GM18520 (cell line): ENCODE measurements around the gene MTCL1.
"Not testable (repeated sequence)": the region's sequence is repeated elsewhere in the genome, so short reads cannot be mapped to it uniquely, and the experiment has no call there.

Experiments
- ATAC-seq: cut with Tn5 transposase; IDR thresholded peaks from one replicate; pipeline ENCODE4 v1.9.1; 2021; ENCODE audit not compliant: unreplicated experiment

Gene MTCL1

DNA sequence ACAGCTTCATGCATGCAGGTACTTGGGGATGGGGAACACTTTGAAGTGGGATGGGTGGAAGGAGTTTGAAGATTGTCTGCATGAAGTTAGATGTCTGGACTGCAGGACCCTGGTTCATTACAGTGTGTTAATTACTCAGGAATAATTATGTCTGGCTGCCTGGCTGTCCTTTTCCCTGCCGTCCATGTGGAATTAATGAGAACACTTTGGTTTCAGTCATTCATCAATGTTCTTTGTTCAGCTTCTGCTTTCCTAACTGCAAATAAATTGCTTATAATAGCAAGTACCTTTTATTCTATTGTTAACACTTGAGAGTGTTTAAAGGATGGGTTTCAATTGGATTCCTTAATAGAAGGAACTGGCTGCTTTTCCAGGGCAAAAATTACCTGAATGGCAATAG lies 35.8 kb downstream of the MTCL1 start:
- no peak for ATAC-seq

DNA sequence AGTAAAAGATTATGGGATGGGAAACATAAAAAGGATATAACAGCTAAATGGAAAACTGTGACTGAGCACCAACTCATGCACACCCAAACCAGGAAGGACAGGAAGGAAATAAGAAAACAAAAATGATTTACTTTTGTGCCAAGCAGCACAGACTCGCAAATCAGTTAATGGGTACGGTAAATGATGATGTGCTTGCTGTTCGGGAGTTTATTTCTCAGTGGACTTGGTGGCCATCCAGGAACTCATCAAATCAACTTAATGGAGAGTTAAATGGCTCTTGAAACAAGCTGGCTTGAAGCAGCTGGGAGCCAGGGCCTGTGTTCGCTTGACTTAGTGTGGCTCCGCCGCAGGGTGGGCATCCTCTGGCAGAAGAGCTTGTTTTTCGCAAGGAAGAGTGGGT lies 36.2 kb downstream of the MTCL1 start:
- ATAC-seq = no peak

DNA sequence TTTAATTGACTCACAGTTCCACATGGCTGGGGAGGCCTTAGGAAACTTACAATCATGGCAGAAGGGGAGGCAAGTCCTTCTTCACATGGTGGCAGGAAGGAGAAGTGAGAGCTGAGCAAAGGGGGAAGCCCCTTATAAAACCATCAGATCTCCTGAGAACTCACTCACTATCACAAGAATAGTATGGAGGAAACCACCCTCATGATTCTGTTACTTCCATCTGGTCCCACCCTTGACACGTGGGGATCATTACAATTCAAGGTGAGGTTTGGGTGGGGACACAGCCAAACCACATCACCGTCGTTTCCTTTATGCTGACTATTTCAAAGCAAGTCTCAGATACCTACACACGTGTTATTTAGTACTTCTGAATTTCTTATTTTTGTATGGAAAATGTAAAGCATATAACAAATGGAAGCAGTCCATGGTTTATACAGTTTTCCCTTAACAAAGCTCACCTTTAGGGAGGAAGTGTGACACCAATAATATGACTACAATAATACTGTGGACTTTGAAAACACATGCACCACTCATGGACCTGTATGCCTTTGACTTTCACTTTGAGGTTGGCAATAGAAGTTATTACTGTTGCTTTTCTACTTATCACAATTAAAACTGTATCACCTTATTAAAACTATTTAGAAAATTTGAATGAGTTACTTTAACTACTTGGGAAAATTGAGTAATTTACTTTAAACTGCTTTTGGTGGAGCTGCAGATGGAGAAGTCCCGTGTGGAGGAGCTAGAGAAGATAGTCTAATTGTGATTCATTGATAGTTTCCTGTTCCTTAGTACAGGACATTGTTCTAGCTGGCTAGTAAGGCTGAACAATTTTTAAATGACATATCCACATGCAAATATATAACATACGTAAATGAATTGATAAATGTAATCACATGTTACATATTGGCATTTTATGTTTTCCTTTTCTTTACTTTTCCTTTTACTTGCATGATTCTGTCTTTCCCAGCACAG lies 37.3 kb downstream of the MTCL1 start:
- no peak for ATAC-seq

DNA sequence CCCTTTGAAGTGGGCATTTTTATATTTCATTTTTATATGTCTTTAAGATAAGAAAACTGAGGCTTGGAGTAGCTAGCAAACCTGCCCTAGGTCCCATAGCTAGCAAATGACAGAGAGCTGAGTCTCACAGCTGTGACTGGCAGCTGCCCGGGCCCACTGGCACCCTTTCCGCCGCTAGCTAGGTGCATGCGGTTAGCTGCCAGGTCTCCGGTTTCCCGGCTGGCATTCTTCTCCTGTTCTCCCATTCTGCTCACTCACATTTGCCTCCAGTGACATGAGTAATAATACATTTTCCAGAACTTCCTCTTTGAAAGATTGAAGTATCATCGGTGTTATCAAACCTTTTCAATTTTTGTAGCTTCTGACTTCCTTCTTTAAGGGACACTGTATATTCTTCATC lies 38.7 kb downstream of the MTCL1 start:
- no peak for ATAC-seq

DNA sequence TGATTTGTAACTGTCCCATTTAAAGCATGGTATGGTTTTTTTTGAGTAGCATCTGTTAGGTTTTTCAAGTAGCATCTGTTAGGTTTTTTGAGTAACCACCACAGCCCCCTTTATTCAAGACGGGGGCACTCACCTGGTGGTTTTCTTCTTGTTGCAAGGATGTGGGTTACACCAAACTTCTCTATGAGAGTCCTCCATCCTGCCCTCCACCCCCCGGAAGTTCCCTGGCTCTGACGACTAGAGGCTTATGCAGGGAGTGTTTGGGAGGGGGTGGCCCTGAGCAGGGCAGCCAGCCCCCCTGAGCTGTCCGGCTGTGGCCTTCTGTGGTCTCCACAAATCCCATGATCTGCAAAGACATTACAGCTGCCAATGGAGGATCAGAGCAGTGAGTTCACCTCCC lies 39.3 kb downstream of the MTCL1 start:
- no peak for ATAC-seq

DNA sequence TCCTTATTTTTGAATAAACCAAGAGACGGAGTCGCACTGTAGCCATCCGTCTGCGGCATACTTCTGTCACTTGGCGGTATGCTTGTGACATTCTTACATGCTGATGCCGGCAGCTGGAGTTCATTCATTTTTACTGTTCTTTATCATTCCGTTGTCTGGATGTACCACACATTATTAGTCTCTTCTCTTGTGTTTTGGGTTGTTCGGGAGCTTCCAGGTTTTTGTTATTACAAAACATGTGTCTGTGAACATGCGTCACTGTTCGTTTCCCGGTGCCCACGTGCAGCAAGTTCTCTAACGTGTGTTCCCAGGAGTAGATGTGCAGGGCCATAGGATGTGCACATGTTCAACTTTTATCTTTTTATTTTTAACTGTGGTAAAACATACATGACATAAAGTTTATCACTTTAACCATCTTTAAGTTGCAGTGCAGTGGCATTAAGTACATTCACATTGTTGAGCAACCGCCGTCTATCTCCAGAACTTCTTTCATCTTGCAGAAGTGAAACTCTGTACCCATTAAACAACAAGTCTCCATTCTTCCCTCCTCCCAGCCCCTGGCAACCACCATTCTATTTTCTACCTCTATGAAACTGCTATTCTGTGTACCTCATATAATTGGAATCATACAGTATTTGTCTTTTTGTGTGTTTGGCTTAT lies 40.1 kb downstream of the MTCL1 start:
- no peak for ATAC-seq

DNA sequence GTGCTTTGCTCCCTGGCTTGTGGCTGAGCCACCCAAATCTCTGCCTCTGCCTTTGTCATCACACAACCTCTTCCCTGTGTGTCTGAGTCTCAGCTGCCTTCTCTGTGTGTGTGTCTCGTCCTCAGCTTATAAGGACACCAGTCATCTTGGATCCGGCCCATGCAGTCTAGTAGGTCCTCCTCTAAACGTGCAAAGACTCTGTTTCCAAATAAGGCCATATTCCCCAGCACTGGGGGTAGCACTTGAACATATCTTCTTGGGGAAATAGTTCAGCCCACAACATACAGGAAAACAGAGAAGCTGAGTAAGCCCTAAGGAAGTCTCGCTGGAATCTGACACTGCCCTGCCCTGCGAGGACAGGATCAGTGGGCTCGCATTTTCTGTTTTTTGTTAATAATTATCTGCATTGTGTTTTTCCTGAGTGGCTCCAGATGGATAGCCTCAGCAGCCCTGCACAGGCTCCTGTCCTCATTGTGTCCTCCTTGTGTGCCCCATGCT lies 42.1 kb downstream of the MTCL1 start:
- ATAC-seq = no peak

DNA sequence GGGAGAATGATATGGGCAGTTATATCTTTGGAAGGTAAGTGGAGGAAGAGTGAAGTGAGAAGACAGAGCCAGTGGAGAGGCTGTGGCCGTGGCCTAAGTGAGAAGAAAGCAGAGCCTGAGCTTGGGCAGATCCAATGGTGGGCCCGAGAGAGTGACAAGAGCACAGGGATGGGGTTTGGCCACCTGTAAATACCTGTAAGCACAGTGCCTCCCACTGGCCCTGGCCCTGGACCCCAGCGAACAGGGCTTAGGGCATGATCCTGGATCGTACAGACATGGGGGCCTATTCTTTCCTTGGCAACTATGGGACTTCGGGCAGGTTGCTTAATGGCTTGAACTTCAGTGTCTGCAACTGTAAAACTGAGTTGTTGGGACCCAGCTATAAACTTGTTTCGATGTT lies 44.1 kb downstream of the MTCL1 start:
- no peak for ATAC-seq

DNA sequence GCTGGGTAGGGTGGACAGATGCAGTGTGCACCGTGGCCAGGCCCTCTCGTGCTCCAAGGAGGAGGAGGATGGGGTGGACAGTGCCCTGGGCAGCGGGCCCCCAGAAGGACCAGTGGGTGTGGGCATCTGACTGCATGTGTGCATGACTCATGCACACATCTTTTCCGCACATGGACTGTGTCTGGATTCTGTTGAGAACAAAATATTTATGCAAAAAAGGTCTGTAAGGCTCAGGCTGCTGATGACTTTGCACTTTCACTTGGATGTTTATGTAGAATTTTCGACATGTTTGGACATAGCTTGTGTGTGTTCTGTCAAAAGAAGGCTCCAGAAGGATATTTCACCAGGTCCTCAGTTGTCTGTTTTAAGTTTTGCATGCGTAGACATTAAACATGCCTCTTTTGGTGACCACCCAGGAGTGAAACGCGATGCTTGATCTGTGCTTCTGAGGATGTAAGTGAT lies 45.6 kb downstream of the MTCL1 start:
- no peak for ATAC-seq

DNA sequence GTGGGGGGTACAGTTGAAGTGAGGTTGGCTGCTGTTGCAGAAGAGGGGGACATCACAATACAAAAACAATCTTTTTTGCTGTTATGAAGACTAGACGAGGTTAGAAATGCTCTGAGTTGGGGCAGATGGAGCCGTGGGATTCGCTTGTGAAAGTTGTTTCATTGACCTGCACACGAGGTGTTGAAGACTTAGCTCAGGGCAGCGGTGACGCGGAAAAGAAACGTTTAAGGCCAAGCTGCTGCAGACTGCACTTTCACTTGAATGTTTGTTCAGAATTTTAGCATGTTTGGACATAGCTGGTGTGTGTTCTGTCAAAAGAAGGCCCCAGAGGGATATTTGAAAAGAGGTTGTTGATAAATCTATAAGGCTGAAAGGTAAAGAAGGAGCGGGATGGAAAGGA lies 46.3 kb downstream of the MTCL1 start:
- no peak for ATAC-seq

DNA sequence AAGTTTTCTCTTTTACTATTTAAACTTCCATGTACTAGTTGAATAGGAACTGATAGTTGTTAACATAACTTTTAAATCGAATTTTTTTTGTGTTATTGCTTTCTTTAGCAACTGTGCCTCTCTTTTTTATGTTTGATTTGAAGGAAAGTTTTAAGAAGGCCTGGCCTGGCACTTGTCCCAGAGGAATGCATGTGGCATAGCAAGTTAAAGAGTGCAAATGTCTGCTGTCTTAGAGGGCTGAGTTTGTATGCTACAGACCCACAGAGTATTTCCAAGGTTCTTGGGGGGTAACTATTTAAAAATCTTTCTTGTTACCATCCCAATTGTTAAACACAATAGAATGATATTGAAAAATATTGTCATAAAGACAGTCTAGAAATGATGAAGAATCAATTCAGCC lies 47.0 kb downstream of the MTCL1 start:
- ATAC-seq = no peak

DNA sequence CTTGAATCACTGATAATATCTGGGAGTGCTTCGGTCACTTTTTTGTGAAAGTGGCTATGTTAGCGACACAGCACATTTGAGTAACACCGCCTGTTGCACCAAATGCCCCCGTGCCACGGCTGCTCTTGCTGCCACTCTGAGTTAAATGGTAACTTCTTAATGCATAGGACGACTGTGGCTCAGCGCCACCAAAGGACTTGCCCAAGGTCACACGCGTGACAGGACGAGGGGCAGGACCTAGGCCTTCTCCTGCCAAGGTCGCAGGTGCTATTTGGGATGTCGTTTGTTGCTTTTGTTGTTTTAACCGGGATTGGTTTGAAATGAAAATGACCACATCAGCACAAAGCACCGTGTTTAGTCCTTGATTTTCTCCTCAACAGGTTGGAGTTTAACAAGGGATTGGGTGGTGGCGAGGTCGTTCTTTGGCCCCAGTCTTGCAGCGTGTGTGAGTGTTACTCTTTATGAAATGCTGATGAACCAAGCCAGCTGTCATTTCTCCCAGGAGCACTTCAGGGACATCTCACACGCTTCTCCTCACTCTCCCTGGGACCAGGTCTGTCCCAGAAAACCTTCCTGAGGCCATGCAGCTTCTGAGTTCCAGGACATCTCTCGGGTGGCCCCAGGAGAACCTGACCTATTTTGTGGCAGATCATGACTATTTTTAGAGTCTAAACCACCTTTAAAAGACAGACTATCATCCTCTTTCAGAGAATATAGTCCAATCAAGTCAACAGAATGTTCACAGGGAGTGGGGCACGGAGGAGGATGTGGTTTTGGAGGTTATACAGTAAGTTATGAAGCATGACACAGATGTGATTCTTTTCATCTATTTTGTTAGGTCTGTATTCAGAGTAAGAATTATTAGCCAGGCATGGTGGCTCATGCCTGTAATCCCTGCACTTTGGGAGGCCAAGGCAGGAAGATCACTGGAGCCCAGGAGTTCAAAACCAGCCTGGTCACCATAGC lies 49.9 kb downstream of the MTCL1 start:
- ATAC-seq = no peak

DNA sequence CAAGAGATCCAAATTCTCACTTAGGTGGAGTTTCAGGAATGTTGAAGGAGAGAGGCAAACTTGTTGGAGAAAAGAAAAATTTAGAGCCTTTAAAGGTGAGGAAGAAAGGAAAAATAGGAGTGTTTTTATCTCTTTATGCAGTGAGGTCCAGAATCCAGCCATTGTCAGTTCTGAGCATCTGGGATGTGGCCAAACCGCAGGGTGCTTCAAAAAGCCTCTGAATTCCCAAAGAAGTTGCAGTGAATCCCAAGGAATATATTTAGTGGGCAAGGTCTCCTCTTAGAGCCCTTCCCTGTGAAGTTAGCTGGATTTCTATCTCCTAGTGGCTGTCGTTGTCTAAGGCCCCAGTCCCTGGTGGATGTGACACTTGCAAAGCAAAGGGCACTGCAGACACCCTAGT lies 51.2 kb downstream of the MTCL1 start:
- no peak for ATAC-seq

DNA sequence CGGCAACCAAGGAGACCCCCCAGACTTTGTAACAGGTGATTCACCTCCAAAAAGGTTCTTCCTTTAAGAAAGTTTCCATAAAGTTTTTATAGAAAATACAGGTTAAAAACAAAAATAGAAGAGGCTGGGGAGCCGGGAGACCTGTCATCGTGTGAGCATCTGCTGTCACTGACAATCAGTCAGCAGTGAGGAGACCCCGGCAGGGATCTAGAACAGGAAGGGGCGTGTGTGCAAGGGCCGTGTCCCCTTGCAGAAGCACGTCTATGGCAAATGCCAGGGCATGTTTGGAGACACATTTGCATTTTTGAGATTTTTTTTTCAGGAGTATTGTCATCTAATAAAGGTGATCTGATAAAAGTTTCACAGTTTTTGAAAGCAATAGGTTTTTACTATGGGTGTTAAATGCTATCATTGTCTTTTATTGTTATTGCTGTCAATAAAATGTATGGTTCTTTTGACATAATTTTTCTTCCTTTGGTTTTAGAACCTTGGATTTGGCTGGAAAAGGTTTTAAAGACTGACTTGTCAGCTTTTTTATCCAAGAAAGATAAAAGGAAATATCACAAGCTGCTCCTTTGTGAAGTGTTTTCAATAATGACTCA lies 52.1 kb downstream of the MTCL1 start:
- ATAC-seq = no peak

DNA sequence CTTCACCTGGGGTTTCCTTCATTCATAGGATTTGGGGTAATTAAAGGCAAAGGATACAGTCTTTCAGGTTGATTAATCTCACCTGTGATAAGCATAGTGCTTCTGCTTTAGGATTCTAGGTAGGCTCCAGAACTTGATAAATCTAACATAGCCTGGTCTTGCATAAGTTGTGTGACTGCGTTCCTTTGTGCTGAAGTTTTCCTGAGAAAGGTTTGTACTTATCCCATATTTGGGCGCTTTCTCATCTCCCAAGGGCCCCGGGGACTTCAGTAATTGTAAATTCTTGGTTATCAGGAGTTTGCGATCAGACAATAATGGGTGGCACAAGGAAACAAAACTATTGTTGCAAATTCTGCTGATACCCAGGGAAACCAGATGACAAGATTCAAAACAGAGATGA lies 53.1 kb downstream of the MTCL1 start:
- ATAC-seq = no peak

DNA sequence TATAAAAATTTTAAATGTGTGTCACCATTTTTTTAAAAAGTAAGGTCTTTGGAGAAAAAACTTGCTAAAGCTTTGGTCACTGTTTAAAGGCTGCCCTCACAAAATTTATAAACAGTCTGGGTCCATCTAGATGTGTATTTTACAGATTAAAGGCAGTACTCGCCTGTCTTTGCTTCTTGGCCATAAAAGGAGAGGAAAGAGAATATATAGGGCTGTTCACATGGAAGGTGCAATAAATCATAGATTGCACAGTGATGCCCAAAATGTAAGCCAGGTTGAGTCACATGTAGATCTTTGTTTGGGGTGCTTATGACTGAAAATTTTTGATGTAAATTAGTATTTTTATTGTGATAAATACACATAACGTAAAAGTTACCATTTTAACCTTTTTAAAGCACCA lies 55.6 kb downstream of the MTCL1 start:
- ATAC-seq = no peak

DNA sequence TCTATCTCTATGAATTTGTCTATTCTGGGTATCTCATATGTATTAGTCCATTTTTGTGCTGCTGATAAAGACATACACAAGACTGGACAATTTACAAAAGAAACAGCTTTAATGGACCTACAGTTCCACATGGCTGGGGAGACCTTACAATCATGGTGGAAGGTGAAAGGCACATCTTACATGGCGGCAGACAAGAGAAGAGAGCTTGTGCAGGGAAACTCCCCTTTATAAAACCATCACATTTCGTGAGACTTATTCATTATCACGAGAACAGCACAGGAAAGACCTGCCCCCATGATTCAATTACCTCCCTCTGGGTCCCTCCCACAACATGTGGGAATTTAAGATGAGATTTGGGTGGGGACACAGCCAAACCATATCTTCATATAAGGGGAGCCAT lies 56.2 kb downstream of the MTCL1 start:
- not testable (repeated sequence) for ATAC-seq

DNA sequence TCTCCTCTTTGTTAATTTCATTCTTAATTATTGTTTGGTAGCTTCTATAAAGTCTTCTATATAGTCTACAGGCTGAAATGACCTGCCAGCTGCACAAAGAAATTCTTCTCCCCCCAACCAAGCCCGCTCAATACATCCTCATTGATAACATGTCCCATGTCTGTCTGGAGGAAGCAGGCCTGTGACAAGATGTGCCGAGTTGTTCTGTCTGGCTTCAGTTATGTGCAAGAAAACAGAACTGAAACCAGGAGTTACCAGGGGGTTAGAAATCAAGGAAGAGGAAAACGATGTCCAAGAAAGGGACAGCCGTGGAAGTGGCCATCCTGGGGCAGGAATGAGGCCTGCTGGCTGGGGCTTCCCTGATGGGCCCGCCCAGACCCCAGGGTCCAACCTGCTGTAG lies 57.6 kb downstream of the MTCL1 start:
- no peak for ATAC-seq

DNA sequence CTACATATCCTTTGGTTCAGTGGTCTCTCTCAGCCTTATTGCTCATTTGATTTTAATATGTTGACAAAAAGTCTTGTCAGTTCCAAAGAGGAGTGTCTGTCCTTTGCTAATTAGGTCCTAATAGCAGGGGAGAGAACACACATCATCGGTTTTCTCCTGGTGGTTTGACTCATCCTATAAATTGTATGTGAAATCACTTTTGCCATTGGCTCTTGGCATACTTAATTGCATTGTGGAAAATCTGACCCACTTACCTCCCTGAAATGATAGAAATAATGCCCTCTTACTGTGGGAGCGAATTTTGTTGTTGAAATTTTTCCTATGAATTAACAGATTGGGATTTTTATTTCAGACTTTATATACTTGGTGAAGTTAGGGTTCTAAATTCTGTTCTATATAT lies 58.3 kb downstream of the MTCL1 start:
- ATAC-seq = no peak

DNA sequence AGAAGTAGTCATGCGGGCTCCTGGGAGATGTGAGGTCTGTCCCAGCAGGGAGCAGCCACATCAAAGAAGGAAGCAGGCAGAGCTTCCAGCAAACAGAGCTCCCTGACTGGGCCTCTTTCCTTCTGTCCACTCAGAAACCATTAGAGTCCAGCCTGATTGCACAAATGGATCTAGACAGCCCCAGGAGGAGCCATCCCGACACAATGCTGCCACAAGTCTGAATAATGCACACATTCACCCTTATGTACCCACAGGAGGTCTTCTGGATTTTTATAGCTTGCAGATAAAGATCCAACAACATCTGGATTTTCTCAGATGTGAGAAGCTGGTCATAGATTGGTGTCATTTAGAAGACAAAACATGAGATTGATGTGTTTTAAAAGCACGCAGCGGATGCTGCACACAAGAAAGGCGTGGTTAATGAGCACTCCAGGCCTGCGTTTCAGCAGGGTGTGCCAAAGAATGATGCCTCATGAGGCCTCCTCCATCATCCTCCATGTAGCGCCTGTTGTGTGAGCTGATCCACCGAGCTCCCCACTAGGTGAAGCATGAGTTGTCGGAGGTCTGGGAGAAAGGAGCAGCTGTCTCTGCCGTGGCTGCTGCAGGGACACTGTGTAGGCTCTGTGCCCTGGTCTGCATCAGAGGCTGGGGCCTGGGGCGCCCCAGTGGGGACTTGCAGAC lies 60.6 kb downstream of the MTCL1 start:
- ATAC-seq = no peak
